Thyroid gland (tissue), 4 donors: ENCODE measurements around the gene PPP1R9A.

Experiments used
- POLR2A ChIP-seq, 2 donors: fragments of 450-650 bp; IDR thresholded peaks; one replicate each; pipeline ENCODE4 v1.6.1; 2017; ENCODE audit warnings: antibody characterized with exemption in 2 of 2, mild to moderate bottlenecking in 2 of 2, moderate library complexity in 1 of 2
- TF ChIP-seq, protein P1 (sequence below), 6 experiments: fragments of 200-600 bp in 3 of 6; fragments of 450-650 bp in 3 of 6; sonication (generic) in 3 of 6; IDR thresholded peaks; one replicate each; pipeline ENCODE4 v1.5.1; 2016 to 2019; ENCODE audit warnings: antibody characterized with exemption in 6 of 6, mild to moderate bottlenecking in 2 of 6, inconsistent platforms in 1 of 6, moderate library complexity in 1 of 6

DNA sequence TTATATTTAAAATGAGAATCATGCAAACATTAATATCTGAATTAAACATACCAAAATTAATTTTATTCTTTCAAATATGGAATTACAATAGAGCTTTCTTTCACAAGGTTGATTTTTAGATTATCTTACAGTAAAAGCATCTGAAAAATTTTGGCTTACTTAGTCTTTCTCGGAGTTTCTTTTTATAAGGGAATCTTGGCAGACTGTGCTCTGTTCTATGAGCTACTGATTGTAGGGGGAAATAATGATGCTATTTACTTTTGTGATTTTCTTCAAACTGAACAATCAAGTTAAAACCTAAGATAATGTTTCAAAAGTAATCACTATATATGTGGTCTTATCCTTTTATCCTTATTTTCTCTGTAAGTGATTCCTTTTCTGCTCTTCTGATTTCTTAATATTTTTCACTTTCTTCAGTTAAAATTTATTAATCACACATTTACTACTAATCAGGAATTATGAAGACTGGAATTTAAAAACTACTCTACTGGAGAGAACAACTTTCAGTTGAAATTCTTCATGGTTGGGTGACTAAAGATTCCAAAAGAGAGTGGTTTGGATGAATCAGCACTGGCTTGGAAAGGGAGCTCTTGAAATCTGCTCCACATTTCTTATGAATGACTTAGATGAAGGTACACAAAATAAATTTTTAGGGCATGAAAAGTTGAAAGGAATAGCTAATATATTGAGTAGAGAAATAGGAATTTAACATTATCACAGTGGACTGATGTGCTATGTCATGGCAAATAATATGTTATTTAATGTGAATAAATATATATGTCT lies 103.9 kb downstream of the PPP1R9A start:
- TF ChIP-seq POLR2A (IDR thresholded peaks at IDR 0.05) = no peak
- TF ChIP-seq, protein P1, sequence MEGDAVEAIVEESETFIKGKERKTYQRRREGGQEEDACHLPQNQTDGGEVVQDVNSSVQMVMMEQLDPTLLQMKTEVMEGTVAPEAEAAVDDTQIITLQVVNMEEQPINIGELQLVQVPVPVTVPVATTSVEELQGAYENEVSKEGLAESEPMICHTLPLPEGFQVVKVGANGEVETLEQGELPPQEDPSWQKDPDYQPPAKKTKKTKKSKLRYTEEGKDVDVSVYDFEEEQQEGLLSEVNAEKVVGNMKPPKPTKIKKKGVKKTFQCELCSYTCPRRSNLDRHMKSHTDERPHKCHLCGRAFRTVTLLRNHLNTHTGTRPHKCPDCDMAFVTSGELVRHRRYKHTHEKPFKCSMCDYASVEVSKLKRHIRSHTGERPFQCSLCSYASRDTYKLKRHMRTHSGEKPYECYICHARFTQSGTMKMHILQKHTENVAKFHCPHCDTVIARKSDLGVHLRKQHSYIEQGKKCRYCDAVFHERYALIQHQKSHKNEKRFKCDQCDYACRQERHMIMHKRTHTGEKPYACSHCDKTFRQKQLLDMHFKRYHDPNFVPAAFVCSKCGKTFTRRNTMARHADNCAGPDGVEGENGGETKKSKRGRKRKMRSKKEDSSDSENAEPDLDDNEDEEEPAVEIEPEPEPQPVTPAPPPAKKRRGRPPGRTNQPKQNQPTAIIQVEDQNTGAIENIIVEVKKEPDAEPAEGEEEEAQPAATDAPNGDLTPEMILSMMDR (IDR thresholded peaks at IDR 0.05) = no peak
